B cell (primary cell): ENCODE results near the gene DNAH11. TPM values are rescaled to one million over a fixed set of nuclear protein-coding genes. Genes with fewer than 3 reads are reported as not detected.

Source experiments
- ATAC-seq: fragments of 200-7000 bp; cut with Tn5 transposase; one replicate; pipeline ENCODE4 v1.10.0; 2021; ENCODE audit warnings: low read depth, mild to moderate bottlenecking, moderate number of reproducible peaks, moderate library complexity
- CTCF ChIA-PET: fragments of 350-600 bp; sonication (Branson Sonifier 250); formaldehyde crosslinking; loops from one replicate; lab custom pipeline; 2021; ENCODE audit warnings: antibody characterized with exemption, inconsistent platforms; lab: Charles Lee
- POLR2A ChIA-PET: fragments of 350-600 bp; sonication (Branson Sonifier 250); formaldehyde crosslinking; loops from one replicate; lab custom pipeline; 2021; ENCODE audit warnings: antibody characterized with exemption; lab: Charles Lee
- DNase-seq: peaks from one replicate; pipeline ENCODE4 v3.0.0; 2013
- H2AFZ ChIP-seq: 2 replicates; pipeline ENCODE4 v1.6.1; 2012; ENCODE audit warnings: mild to moderate bottlenecking, low read depth, low read length; ENCODE audit not compliant: insufficient read depth, poor library complexity, severe bottlenecking
- H3K27ac ChIP-seq, 2 donors: 1 replicate in 1 of 2; 2 replicates in 1 of 2; pipeline ENCODE4 v1.5.1; 2012 to 2013; ENCODE audit warnings: low read length in 2 of 2, mild to moderate bottlenecking in 2 of 2, moderate library complexity in 1 of 2
- H3K27me3 ChIP-seq, 4 experiments: fragments of 200-600 bp in 1 of 4; sonication (generic) in 1 of 4; replicated peaks in 1 of 4; 1 replicate in 2 of 4; 2 replicates in 2 of 4; pipeline versions ENCODE4 v1.6.1 to v1.7.0; 2013 to 2016; ENCODE audit warnings: low read length in 3 of 4, mild to moderate bottlenecking in 2 of 4, mixed read lengths in 1 of 4, moderate library complexity in 1 of 4; ENCODE audit not compliant: insufficient read depth in 4 of 4, control insufficient read depth in 3 of 4; ENCODE audit errors: control extremely low read depth in 1 of 4
- H3K36me3 ChIP-seq, 2 experiments: replicated peaks in 1 of 2; 1 replicate in 1 of 2; 2 replicates in 1 of 2; pipeline versions ENCODE4 v1.6.1 to v1.7.1; 2013; ENCODE audit warnings: low read length in 1 of 2; ENCODE audit not compliant: insufficient read depth in 2 of 2, control insufficient read depth in 1 of 2; ENCODE audit errors: control extremely low read depth in 1 of 2, extremely low read depth in 1 of 2
- H3K4me1 ChIP-seq, 2 donors: fragments of 200-600 bp in 1 of 2; sonication (generic) in 1 of 2; 1 replicate in 1 of 2; 2 replicates in 1 of 2; pipeline versions ENCODE4 v1.5.1 to v1.6.1; 2013 to 2017; ENCODE audit warnings: low read length in 2 of 2; ENCODE audit not compliant: control insufficient read depth in 2 of 2, insufficient read depth in 2 of 2
- H3K4me2 ChIP-seq: replicated peaks from 2 replicates; pipeline ENCODE3; 2012; ENCODE audit warnings: mild to moderate bottlenecking, low read depth, low read length; ENCODE audit not compliant: poor library complexity, severe bottlenecking
- H3K4me3 ChIP-seq, 5 experiments: fragments of 200-600 bp in 1 of 5; sonication (generic) in 1 of 5; 1 replicate in 3 of 5; 2 replicates in 2 of 5; pipeline versions ENCODE4 v1.5.1 to v1.7.0; 2011 to 2016; ENCODE audit warnings: low read length in 4 of 5, mild to moderate bottlenecking in 4 of 5, low read depth in 2 of 5, control low read depth in 1 of 5, moderate library complexity in 1 of 5; ENCODE audit not compliant: insufficient read depth in 1 of 5; ENCODE audit errors: control extremely low read depth in 1 of 5, extremely low read depth in 1 of 5
- H3K79me2 ChIP-seq: fragments of 200-600 bp; sonication (generic); one replicate; pipeline ENCODE4 v1.6.0; 2016; ENCODE audit warnings: low read length; ENCODE audit not compliant: control insufficient read depth, insufficient read depth
- H3K9ac ChIP-seq: fragments of 200-600 bp; sonication (generic); 2 replicates; pipeline ENCODE4 v1.6.1; 2017; ENCODE audit warnings: mild to moderate bottlenecking, low read length, moderate library complexity
- H3K9me3 ChIP-seq, 3 donors: one replicate each; pipeline versions ENCODE4 v1.6.1 to v1.7.1; 2013; ENCODE audit warnings: low read length in 2 of 3; ENCODE audit not compliant: control insufficient read depth in 2 of 3, insufficient read depth in 1 of 3; ENCODE audit errors: control extremely low read depth in 1 of 3
- H4K20me1 ChIP-seq: 2 replicates; pipeline ENCODE4 v1.6.0; 2012; ENCODE audit warnings: mild to moderate bottlenecking, low read length; ENCODE audit not compliant: insufficient read depth, control insufficient read depth, poor library complexity, severe bottlenecking
- H3K27ac Mint-ChIP-seq: one replicate; pipeline ENCODE4 v1.8.0; 2021; ENCODE audit warnings: mixed read lengths
- H3K27me3 Mint-ChIP-seq: one replicate; pipeline ENCODE4 v1.8.0; 2021; ENCODE audit warnings: mixed read lengths
- H3K4me1 Mint-ChIP-seq: one replicate; pipeline ENCODE4 v1.8.0; 2021; ENCODE audit warnings: mixed read lengths
- H3K4me3 Mint-ChIP-seq: one replicate; pipeline ENCODE4 v1.8.0; 2021; ENCODE audit warnings: mixed read lengths
- H3K9me3 Mint-ChIP-seq: one replicate; pipeline ENCODE4 v1.8.0; 2022; ENCODE audit warnings: mixed read lengths; ENCODE audit not compliant: insufficient read depth
- EZH2 ChIP-seq: IDR thresholded peaks from 2 replicates; pipeline ENCODE4 v1.6.1; 2012; ENCODE audit warnings: borderline replicate concordance, low read depth, mild to moderate bottlenecking, moderate library complexity, low read length; ENCODE audit not compliant: insufficient read depth, poor library complexity, severe bottlenecking
- WGBS: methylation state at CpG from one replicate; pipeline ENCODE4 v1.1.5; 2013; ENCODE audit warnings: missing lambda C conversion rate; ENCODE audit not compliant: insufficient coverage; 5-methylcytosine and 5-hydroxymethylcytosine counted together
- intact Hi-C: fragments of 100-400 bp; cut with micrococcal nuclease; formaldehyde crosslinking; loops from one replicate; pipeline ENCODE4 v1.10.0; 2022
- polyA plus RNA-seq: library from polyadenylated mRNA; depleted of rRNA; stranded (reverse); fragments of >200 nt; gene quantifications from 2 replicates; pipeline ENCODE4 v1.2.3, GENCODE V29; 2012
- total RNA-seq, 2 donors: library from RNA; stranded (reverse); fragments of 120-200 nt in 1 of 2; gene quantifications; 1 replicate in 1 of 2; 2 replicates in 1 of 2; pipeline versions ENCODE4 v1.2.3 to v1.2.4, GENCODE V29; 2013 to 2022

Gene DNAH11
- total and polyA plus RNA-seq, 2 donors (not counting 1 experiment from before 2014, with no cell fraction given) = not detected

- peaks cover 22 to 29% of the 10 kb centered on the region in 2 donors for H3K4me1 ChIP-seq
- Mint-ChIP-seq H3K4me3 (no peak overlapping the region), H3K27me3 (no peaks in the 10 kb centered on the region), H3K27ac (no peak overlapping the region), H3K4me1 (peaks cover 34% of the 10 kb centered on the region), H3K9me3 (no peaks in the 10 kb centered on the region)
- H3K9ac ChIP-seq = no peak overlapping the region
- DNase-seq (no peak), ATAC-seq (no peak)
- no peaks in the 10 kb centered on the region for H3K27me3 ChIP-seq
- POLR2A ChIA-PET = interaction anchor here (0.6 to 0.7 kb wide), 2 partner anchors 245 to 522 kb away, joined by 3 read pairs; no protein-coding TSS in a partner anchor
- peaks cover 6% of the 10 kb centered on the region for H3K79me2 ChIP-seq
- 53% methylated on average over 5 of the region's 8 CpGs for WGBS
- no peak overlapping the region for H3K27ac ChIP-seq
- intact Hi-C loops = loop anchor here (5.0 to 10.0 kb wide), 4 partner anchors 37 to 1648 kb away; partner anchors contain the start of genes CCDC126 and HYCC1
- CTCF ChIA-PET = interaction anchor here (0.9 kb wide), 1 partner anchor 15 kb away, joined by 3 read pairs; no protein-coding TSS in a partner anchor
- H3K36me3 ChIP-seq = no peaks in the 10 kb centered on the region
- H3K4me3 ChIP-seq = no peak overlapping the region
- no peaks in the 10 kb centered on the region for H3K9me3 ChIP-seq
- TF ChIP-seq EZH2 = no peak
- no peak overlapping the region for H2AFZ ChIP-seq
- H4K20me1 ChIP-seq = no peaks in the 10 kb centered on the region
- H3K4me2 ChIP-seq = no peak overlapping the region
These were observed 406.2 kb downstream of the DNAH11 start for GRCh38 chr7:21948887-21949540.

Other genes with a start within 250 kb of the DNAH11 start
- gene SP4, start 115.0 kb upstream of the DNAH11 start, total RNA-seq = 42.4 and 42.8 TPM in 2 replicates
- gene SP4, start 115.0 kb upstream of the DNAH11 start, polyA plus RNA-seq = 7.1 and 8.0 TPM in 2 replicates